Ureter (tissue), 1 donor: Measurements from ENCODE around the gene ERMP1. TPM values are rescaled to one million over a fixed set of nuclear protein-coding genes. Genes with fewer than 3 reads are reported as not detected.
A peak's percentile ranks its signal among the peaks of the same experiment; 100 is the strongest.

Experiments used
- DNase-seq: peaks from one replicate; pipeline ENCODE4 v3.0.0-alpha.2; 2020; ENCODE audit warnings: low spot score
- total RNA-seq: library from RNA; stranded (reverse); gene quantifications from one replicate; pipeline ENCODE4 v1.2.4, GENCODE V29; 2023
- donor health status: DM: yes; HTN: yes; CAD: no.

Gene ERMP1
- total RNA-seq, 1 donor from 2014 or later = 106 TPM

GRCh38 chr9:5853617-5854016 is 20.7 kb upstream of the ERMP1 start:
- DNase-seq = no peak

- DNase-seq = no peak
Observed at GRCh38 chr9:5852987-5853386, 20.1 kb upstream of the ERMP1 start.

GRCh38 chr9:5851445-5851844 is 18.5 kb upstream of the ERMP1 start:
- peak; percentile 55 for DNase-seq

- DNase-seq = no peak
Observed at GRCh38 chr9:5850724-5851122, 17.8 kb upstream of the ERMP1 start.

- no peak for DNase-seq
Observed at GRCh38 chr9:5848372-5848882, 15.5 kb upstream of the ERMP1 start.

- DNase-seq = no peak
Observed at GRCh38 chr9:5846501-5846921, 13.6 kb upstream of the ERMP1 start.

- DNase-seq = no peak
Observed at GRCh38 chr9:5846096-5846495, 13.2 kb upstream of the ERMP1 start.

GRCh38 chr9:5845157-5845531 is 12.2 kb upstream of the ERMP1 start:
- no peak for DNase-seq

GRCh38 chr9:5843794-5844471 is 11.0 kb upstream of the ERMP1 start:
- peak; percentile 46 for DNase-seq

GRCh38 chr9:5842929-5843793 is 10.2 kb upstream of the ERMP1 start:
- no peak for DNase-seq

GRCh38 chr9:5841771-5842573 is 9.1 kb upstream of the ERMP1 start:
- DNase-seq = no peak

- no peak for DNase-seq
Observed at GRCh38 chr9:5840788-5841187, 7.9 kb upstream of the ERMP1 start.

GRCh38 chr9:5839572-5839902 is 6.6 kb upstream of the ERMP1 start:
- DNase-seq = no peak

- peak; percentile 68 for DNase-seq
Observed at GRCh38 chr9:5838884-5839571, 6.1 kb upstream of the ERMP1 start.

- no peak for DNase-seq
Observed at GRCh38 chr9:5835808-5836207, 2.9 kb upstream of the ERMP1 start.

GRCh38 chr9:5834214-5834613 is 1.3 kb upstream of the ERMP1 start:
- no peak for DNase-seq

GRCh38 chr9:5832071-5832537 is 813 bp downstream of the ERMP1 start:
- DNase-seq = no peak

GRCh38 chr9:5825895-5826622 is 6.9 kb downstream of the ERMP1 start:
- no peak for DNase-seq

GRCh38 chr9:5825223-5825622 is 7.7 kb downstream of the ERMP1 start:
- no peak for DNase-seq

GRCh38 chr9:5820425-5820824 is 12.5 kb downstream of the ERMP1 start:
- no peak for DNase-seq

GRCh38 chr9:5819174-5819573 is 13.7 kb downstream of the ERMP1 start:
- no peak for DNase-seq
